Fibroblast of upper back skin (primary cell): Measurements from ENCODE around the gene RLBP1.

Experiments
- DNase-seq: peaks from one replicate; pipeline ENCODE4 v3.0.0-alpha.2; 2013

The RLBP1 gene

GRCh38 chr15:89205991-89206585 is 15.3 kb downstream of the RLBP1 start:
- no peak for DNase-seq

DNA sequence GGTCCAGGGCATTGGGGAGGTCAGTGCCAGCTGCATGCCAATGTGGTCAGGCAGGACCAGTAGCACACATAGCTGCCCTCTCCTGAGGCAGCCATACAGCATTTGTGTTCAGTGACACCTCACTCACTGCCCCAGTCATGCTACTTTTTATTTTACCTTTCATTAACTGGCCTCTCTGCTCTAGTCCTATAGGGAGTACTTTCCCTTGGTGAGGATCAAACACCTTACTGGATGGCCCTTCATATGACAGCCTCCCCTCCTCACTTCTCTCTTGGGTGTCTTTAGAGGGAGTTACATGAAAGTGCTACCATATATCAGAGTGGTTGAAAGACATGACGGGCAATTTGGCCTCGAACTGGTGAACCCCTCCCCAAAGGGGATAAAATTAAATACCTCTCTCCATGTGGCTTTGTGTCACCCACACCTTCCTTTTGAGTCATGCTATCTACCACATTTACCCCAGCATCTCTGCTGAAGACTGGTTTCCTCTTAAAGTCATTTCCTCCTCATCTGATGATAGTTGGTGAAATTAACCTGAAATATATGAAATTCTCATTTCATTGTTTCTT is 17.6 kb downstream of the RLBP1 start:
- DNase-seq, result no peak

GRCh38 chr15:89201465-89202005 is 19.8 kb downstream of the RLBP1 start:
- DNase-seq, result no peak

- no peak for DNase-seq
These were observed 21.2 kb downstream of the RLBP1 start for GRCh38 chr15:89200182-89200581.

GRCh38 chr15:89199746-89200145 is 21.6 kb downstream of the RLBP1 start:
- no peak for DNase-seq

DNA sequence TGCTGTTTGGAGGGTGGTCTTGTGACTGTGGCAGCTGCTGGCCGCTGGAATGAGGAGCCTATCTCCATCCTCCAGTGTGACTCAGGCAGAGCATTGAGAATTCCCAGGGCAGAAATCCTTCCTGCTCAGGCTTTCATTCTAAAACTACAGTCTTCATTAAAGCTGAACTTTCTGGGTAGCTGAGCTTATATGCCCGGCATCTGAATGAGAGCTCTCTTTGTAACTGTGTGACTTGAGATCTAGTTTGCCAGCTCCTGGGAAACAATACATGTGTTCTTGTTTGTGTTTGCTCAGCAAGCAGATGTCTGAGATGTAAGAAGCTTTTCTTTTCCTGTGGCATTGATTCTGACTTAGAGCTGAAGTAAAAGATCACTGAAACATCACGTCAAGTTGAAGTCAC is 22.4 kb downstream of the RLBP1 start:
- no peak for DNase-seq

GRCh38 chr15:89198196-89198595 is 23.2 kb downstream of the RLBP1 start:
- no peak for DNase-seq

GRCh38 chr15:89197503-89197971 is 23.8 kb downstream of the RLBP1 start:
- no peak for DNase-seq

GRCh38 chr15:89196994-89197393 is 24.4 kb downstream of the RLBP1 start:
- DNase-seq, result no peak

DNA sequence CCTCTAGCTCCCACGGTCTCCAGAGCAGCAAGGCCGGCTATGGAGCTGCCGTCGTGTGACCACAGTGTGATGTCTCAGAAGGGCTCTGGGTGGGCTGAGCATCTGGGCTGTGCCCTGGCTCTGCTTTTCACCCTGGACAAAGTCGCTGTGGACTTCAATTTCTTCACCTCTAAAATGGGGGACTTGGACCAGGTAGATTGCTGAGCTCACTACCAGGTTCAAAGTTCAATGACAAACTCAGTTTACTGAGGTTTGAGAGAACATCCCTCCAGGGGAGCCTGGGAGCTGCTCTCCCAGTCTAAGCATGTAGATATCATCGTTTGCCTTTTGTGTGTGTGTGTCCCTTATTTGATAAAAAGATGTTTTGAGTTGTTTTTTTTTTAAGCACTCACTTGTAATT is 25.1 kb downstream of the RLBP1 start:
- no peak for DNase-seq

DNA sequence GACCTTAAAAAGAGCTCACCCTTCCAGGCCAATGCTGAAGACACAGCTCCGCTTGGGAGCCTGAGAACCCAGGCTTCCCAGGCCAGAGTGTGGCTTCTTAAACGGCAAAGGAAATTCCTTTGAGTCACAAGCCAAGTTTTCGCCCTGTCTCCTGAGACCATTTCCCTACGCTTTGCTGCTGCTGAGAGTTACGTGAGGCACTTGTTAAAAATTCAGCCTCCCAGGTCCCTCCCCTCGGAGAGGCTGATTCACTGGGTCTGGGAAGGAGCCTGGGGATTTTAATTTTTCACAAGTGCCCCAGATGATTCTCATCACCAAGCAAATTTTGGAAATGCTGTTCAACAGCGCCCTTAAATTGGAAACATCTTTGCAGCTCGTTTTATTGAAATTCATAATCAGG is 25.5 kb downstream of the RLBP1 start:
- DNase-seq, result peak; percentile 64

GRCh38 chr15:89194608-89195007 is 26.8 kb downstream of the RLBP1 start:
- no peak for DNase-seq

- no peak for DNase-seq
These were observed 28.6 kb downstream of the RLBP1 start for GRCh38 chr15:89192766-89193165.

DNA sequence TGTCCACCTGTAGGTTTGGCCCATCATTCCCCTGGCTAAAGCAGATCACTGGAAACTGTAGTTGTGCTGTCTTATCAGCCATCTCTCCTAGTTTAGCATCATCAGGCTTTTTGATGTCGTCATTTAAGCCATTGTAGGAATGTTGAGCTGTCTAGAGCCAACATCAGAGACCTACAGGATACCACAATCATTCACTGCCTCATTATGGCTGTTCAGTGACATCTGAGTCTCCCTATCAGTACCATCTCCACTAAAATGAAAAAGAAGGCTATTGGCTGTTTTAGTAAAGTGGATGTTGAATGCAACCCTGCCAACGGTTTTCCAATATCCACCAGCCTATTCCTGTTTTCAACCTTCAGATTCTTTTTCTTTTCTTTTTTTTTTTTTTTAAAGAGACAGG is 29.2 kb downstream of the RLBP1 start:
- no peak for DNase-seq

GRCh38 chr15:89187986-89188514 is 33.3 kb downstream of the RLBP1 start:
- DNase-seq, result no peak

DNA sequence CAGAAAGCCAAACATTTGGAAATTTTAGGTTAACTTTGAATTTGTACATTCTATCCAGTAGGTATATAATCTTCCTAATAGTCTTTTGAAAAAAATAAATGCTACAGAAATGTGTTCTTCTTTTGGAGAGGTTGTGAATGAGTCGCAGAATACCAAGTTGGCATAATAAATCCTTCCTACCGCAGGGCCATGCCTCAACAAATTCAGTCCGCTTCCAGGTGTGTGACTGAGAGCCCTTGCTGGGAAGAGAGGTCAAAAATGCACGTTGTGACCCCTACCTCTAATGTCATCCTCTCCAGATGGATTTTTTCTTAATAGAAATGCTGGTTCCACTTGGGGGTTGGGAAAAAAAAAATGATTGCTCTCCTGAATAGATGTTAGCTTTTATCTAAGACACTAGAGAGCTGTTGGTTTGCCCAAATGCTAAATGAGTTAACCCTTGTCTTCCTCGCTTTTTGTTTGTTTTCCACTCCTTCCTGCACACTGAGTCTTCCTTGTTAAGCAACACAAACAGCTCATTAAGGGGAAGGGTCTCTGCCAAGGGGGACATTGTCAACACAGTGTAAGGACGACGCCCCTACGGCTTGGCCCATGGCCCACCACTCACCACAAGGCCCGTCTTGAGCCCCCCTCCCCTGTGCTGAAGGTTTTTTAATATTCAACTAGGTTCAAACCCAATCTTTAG is 33.9 kb downstream of the RLBP1 start:
- no peak for DNase-seq

DNA sequence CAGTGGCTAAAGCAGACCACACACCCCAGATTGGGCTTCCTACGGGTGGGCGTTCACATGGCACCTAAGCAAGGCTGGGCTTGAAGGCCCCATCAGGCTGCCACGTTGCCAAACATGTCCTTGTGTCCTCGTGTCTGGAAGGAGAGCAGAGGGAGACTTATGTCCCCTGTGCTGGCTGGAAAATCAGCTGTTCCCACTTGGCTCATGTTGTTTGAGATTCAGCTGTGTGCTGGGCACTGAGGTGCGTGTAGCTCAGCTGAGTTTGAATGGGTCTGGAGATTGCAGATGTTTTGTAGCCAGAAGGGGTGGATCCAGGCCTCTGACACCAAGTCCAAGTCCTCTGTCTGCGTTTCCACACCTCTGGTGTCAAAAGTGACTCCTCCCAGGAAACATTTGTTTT is 34.6 kb downstream of the RLBP1 start:
- DNase-seq, result no peak

- no peak for DNase-seq
These were observed 36.4 kb downstream of the RLBP1 start for GRCh38 chr15:89184886-89185526.

- no peak for DNase-seq
These were observed 37.0 kb downstream of the RLBP1 start for GRCh38 chr15:89184357-89184756.

DNA sequence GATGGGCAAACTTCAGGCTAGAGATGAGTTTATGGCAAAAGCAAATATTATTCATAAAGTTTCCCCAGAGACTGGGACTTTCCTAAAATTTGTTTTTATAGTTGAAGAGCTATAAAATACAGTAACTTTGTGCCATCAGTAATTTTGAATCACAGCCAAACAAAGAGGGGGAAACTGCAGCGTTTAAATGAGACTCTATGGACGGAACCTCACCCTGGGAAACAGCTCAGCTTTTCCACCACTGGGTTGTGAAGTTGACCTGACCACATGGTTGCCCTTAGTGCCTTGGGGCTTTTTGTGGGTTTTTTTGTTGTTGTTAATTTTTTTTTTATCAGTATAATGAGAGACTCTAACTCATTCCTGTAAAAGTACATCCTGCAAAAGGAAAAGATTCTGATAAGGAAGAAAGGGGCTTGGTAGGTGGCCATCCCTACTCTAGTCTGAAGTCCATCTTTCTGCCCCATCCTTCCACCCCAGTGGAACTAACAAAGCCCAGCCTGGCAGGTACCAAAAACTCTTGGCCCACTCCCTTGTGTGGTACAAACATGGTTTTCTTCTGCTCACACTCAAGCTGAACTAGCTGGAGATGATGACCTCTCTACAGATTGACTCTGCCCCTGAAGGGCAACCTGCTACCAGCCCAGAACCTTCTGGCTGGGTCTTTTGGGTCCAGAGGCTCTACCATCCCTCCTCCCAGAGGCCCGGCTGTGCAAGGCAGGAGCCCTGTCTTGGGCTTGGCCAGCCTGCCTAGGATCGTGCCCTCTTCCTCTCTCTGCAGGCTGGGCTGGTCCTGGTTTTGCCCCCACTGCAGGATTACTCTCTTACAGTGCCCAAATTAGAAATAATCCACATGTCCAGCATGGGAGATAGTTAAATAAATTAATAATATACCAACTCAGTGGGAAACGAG is 41.2 kb downstream of the RLBP1 start:
- no peak for DNase-seq

GRCh38 chr15:89178307-89178977 is 42.9 kb downstream of the RLBP1 start:
- no peak for DNase-seq
